ENCODE measurements around the gene RSPO3. TPM values are rescaled to one million over a fixed set of nuclear protein-coding genes. Genes with fewer than 3 reads are reported as not detected.

RSPO3 gene, protein sequence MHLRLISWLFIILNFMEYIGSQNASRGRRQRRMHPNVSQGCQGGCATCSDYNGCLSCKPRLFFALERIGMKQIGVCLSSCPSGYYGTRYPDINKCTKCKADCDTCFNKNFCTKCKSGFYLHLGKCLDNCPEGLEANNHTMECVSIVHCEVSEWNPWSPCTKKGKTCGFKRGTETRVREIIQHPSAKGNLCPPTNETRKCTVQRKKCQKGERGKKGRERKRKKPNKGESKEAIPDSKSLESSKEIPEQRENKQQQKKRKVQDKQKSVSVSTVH
- total RNA-seq (2016; rRNA removed; fragmentation: Illumina TruSeq; extraction: Trizol) (not detected in 2 replicates), polyA plus RNA-seq (2011; rRNA removed) (not detected in 2 replicates), polyA minus RNA-seq (2011; rRNA and poly(A)+ RNA removed; ENCODE audit: low replicate concordance) (not detected in 2 replicates), Bru-seq, nascent RNA (not detected), BruChase-seq, experiment 1, labeled RNA remaining after a 6-hour chase (not detected), BruChase-seq, experiment 2, labeled RNA remaining after a 2-hour chase (not detected)
- not detected in 2 replicates for total RNA-seq (2016; cell fraction: cytosol; rRNA removed; fragmentation: Illumina TruSeq; extraction: Trizol; ENCODE audit: low read depth)
- not detected in 2 replicates for total RNA-seq (2016; cell fraction: insoluble cytoplasmic fraction; rRNA removed; fragmentation: Illumina TruSeq; extraction: Trizol)
- not detected in 2 replicates for total RNA-seq (2016; cell fraction: membrane; rRNA removed; fragmentation: Illumina TruSeq; extraction: Trizol)
- not detected in 2 replicates for total RNA-seq (2016; cell fraction: nucleus; rRNA removed; fragmentation: Illumina TruSeq; extraction: Trizol)
- not detected in 2 replicates for polyA plus RNA-seq (2011; cell fraction: cytosol; rRNA removed)
- polyA plus RNA-seq (2011; cell fraction: nucleus; rRNA removed) = not detected in 2 replicates
- not detected in 2 replicates for polyA plus RNA-seq (2012)
- not detected in 2 replicates for polyA plus RNA-seq (2016; cell fraction: cytosol; fragmentation: Illumina TruSeq; extraction: Trizol; ENCODE audit: low read depth)
- not detected in 2 replicates for polyA plus RNA-seq (2016; cell fraction: insoluble cytoplasmic fraction; fragmentation: Illumina TruSeq; extraction: Trizol; ENCODE audit: low read depth)
- not detected in 2 replicates for polyA plus RNA-seq (2016; cell fraction: membrane; fragmentation: Illumina TruSeq; extraction: Trizol; ENCODE audit: low read depth)
- not detected in 2 replicates for polyA plus RNA-seq (2016; cell fraction: nucleus; fragmentation: Illumina TruSeq; extraction: Trizol; ENCODE audit: insufficient read depth, low read depth)
- not detected in 2 replicates for polyA minus RNA-seq (2011; cell fraction: cytosol; rRNA and poly(A)+ RNA removed)
- polyA minus RNA-seq (2011; cell fraction: nucleus; rRNA and poly(A)+ RNA removed) = not detected in 2 replicates
- long read RNA-seq, experiment 1 = 0 reads
- long read RNA-seq, experiment 2 = 0 reads

DNA sequence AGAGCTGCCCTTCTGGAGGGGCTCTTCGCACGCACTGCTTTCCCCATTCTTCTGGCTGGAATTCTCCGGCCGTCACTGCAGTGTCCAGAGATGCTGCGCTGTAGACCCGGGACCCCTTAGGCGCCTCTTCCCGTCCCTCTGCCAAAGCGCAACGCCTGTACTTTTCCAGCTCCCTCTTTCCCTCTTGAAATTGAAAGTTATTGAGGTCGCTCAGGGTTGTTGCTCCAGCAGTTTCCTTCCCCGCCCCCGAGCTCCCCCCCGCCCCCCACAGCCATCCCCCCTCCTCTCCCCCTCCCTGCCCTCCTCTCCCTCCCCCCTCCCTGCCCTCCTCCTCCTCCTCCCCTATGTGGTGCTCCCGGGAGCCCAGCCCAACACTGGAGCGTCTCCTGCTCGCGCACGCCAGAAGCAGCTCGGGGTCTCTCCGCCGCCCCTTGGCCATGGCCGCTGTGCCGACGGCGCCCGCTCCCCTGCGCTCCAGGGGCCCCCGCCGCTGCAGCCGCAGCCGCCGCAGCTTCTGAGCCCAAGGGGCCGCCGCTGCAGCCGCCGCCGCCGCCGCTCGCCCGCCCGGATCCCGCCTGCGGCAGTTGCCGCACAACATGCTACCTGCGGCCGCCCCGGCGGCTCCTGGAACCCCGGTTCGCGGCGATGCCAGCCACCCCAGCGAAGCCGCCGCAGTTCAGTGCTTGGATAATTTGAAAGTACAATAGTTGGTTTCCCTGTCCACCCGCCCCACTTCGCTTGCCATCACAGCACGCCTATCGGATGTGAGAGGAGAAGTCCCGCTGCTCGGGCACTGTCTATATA is at the start of gene RSPO3:
RSPO3 (plus strand) TSS at position 374 of the 804 bp plus-strand sequence. CDS start 522 bp downstream, outside the sequence.
- intact Hi-C loops (cut with micrococcal nuclease; ENCODE audit: unreplicated experiment) = no loop called here
- Histone ChIP-seq H3K9ac (ENCODE audit: insufficient read depth, low read depth, low read length) (no peak within 1 kb of the TSS), H4K20me1 (ENCODE audit: insufficient read depth, low read length) (no peaks in the 10 kb centered on the region), H3K4me3 (replicated peaks in 1 of 3; ENCODE audit: insufficient read depth in 1 of 3, low read depth in 2 of 3, low read length in 3 of 3) (peak within 1 kb of the TSS in 2 of 3 experiments; percentile 20 to 54; a peak in 2 of 6 replicates), H3K4me2 (ENCODE audit: low read depth, low read length) (peak within 1 kb of the TSS; percentile 46), H3K79me2 (ENCODE audit: insufficient read depth, low read length) (no peaks in the 10 kb centered on the region), H3K9me3 (ENCODE audit: low read length) (no peaks in the 10 kb centered on the region), H3K27me3 (ENCODE audit: control insufficient read depth in 1 of 2, insufficient read depth in 2 of 2, low read length in 2 of 2) (peaks cover 14 to 43% of the 10 kb centered on the region in 2 experiments; a peak in 4 of 5 replicates), H3K36me3 (replicated peaks in 1 of 2; ENCODE audit: control insufficient read depth in 1 of 2, insufficient read depth in 2 of 2, low read length in 2 of 2) (no peaks in the 10 kb centered on the region), H3K4me1 (ENCODE audit: insufficient read depth, low read length) (no peaks in the 10 kb centered on the region), H3K27ac (ENCODE audit: extremely low read length, insufficient read depth, low read length) (no peak within 1 kb of the TSS), H2AFZ (ENCODE audit: low read length) (no peak within 1 kb of the TSS)
- 9% methylated on average over 38 of the region's 63 CpGs for WGBS (ENCODE audit: low lambda C conversion rate)
- no peak for DNase-seq (ENCODE audit: low spot score)
- peak; percentile 55 for ATAC-seq
- POLR2A ChIA-PET = no interaction called here
- no TSS peak for BruUV-seq (replicated peaks)
- no peak for FAIRE-seq
- CTCF ChIA-PET (ENCODE audit: low intra/inter-chr PET ratio, low total read pairs) = no interaction called here
- in situ Hi-C loops (cut with HindIII; ENCODE audit: extremely low pct_ligation_motif_present, low pct_unique_long_range_greater_than_20kb) = loop anchor here (25.0 kb wide), 4 partner anchors 306 to 1806 kb away; partner anchors contain the start of gene HDDC2
- TF ChIP-seq ZFP82 (CRISPR knock-in tag; IDR thresholded peaks at IDR 0.05; ENCODE audit: borderline replicate concordance) = no peak
- peak; percentile 67; the same call in 1 of the 2 replicates for TF ChIP-seq ZNF263 (CRISPR knock-in tag; IDR thresholded peaks at IDR 0.05)
- TF ChIP-seq HNRNPLL (IDR thresholded peaks at IDR 0.05; ENCODE audit: low read depth, low read length, poor library complexity, severe bottlenecking) = peak; percentile 29

Data from HepG2 (cell line).